ENCODE data around the gene ELOVL6. TPM values are rescaled to one million over a fixed set of nuclear protein-coding genes. Genes with fewer than 3 reads are reported as not detected.

The ELOVL6 gene
- total and polyA plus RNA-seq, 10 of the 15 experiments (the other 5 are each of a cell fraction or from before 2014, with no cell fraction given): 3.9 to 33.5 (median 8.1) TPM

DNA sequence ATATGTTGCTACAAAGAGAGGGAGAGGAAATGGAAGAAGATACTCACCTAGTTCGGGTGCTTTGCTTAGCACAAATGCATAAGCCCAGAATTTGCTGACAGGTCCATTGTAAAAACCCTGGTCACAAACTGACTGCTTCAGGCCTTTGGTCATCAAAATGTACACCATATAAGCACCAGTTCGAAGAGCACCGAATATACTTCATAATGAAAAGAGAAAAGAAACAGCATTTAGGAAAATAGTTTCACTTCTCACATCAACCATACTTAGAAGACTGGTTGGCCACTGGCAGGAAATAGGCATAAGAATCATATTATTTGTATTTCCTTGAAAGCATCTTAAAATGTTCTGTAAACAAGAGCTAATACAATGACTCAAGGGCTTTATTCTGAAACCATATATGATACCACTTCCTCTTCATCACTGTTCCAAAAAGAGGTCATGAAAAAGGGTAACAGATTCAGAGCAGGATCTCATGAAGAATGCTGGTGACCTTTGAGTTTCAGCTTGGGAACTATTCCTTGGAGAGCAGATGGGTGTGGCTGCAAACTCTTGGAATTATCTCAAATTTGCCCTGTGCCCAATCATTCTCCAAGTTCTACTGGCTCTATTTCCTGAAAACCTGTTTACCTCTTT lies 138.7 kb downstream of the ELOVL6 start (continued):
- TF ChIP-seq SREBF1 (IDR thresholded peaks at IDR 0.05; ENCODE audit: low read length) (no peak), NFYA (IDR thresholded peaks at IDR 0.05; ENCODE audit: borderline replicate concordance, low read depth, low read length) (no peak), BRCA1 (IDR thresholded peaks at IDR 0.05; ENCODE audit: low read depth, low read length) (no peak), RUNX3 (IDR thresholded peaks at IDR 0.05; ENCODE audit: low read length) (peak; percentile 77; the same call in 1 of the 2 replicates), HDAC6 (IDR thresholded peaks at IDR 0.05; ENCODE audit: unreplicated experiment) (no peak), GATAD2B (conservative IDR thresholded peaks at IDR 0.05; ENCODE audit: low read depth) (0 out of 2 replicates have a peak, but pooled peaks have one; percentile 29), FOXM1 (IDR thresholded peaks at IDR 0.05; ENCODE audit: low read depth, low read length) (peak; percentile 63), CBX3 (IDR thresholded peaks at IDR 0.05; ENCODE audit: borderline replicate concordance, low read depth) (no peak), YY1 (IDR thresholded peaks at IDR 0.05; ENCODE audit: low read depth, low read length) (no peak), TBL1XR1 (IDR thresholded peaks at IDR 0.05; ENCODE audit: low read depth, low read length) (no peak)
- TF ChIP-seq, protein P1, sequence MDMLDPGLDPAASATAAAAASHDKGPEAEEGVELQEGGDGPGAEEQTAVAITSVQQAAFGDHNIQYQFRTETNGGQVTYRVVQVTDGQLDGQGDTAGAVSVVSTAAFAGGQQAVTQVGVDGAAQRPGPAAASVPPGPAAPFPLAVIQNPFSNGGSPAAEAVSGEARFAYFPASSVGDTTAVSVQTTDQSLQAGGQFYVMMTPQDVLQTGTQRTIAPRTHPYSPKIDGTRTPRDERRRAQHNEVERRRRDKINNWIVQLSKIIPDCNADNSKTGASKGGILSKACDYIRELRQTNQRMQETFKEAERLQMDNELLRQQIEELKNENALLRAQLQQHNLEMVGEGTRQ (IDR thresholded peaks at IDR 0.05; ENCODE audit: borderline replicate concordance, low read depth, low read length): no peak
- TF ChIP-seq, protein P2, sequence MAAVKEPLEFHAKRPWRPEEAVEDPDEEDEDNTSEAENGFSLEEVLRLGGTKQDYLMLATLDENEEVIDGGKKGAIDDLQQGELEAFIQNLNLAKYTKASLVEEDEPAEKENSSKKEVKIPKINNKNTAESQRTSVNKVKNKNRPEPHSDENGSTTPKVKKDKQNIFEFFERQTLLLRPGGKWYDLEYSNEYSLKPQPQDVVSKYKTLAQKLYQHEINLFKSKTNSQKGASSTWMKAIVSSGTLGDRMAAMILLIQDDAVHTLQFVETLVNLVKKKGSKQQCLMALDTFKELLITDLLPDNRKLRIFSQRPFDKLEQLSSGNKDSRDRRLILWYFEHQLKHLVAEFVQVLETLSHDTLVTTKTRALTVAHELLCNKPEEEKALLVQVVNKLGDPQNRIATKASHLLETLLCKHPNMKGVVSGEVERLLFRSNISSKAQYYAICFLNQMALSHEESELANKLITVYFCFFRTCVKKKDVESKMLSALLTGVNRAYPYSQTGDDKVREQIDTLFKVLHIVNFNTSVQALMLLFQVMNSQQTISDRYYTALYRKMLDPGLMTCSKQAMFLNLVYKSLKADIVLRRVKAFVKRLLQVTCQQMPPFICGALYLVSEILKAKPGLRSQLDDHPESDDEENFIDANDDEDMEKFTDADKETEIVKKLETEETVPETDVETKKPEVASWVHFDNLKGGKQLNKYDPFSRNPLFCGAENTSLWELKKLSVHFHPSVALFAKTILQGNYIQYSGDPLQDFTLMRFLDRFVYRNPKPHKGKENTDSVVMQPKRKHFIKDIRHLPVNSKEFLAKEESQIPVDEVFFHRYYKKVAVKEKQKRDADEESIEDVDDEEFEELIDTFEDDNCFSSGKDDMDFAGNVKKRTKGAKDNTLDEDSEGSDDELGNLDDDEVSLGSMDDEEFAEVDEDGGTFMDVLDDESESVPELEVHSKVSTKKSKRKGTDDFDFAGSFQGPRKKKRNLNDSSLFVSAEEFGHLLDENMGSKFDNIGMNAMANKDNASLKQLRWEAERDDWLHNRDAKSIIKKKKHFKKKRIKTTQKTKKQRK (IDR thresholded peaks at IDR 0.05; ENCODE audit: low read depth, low read length): no peak
- TF ChIP-seq, protein P3, sequence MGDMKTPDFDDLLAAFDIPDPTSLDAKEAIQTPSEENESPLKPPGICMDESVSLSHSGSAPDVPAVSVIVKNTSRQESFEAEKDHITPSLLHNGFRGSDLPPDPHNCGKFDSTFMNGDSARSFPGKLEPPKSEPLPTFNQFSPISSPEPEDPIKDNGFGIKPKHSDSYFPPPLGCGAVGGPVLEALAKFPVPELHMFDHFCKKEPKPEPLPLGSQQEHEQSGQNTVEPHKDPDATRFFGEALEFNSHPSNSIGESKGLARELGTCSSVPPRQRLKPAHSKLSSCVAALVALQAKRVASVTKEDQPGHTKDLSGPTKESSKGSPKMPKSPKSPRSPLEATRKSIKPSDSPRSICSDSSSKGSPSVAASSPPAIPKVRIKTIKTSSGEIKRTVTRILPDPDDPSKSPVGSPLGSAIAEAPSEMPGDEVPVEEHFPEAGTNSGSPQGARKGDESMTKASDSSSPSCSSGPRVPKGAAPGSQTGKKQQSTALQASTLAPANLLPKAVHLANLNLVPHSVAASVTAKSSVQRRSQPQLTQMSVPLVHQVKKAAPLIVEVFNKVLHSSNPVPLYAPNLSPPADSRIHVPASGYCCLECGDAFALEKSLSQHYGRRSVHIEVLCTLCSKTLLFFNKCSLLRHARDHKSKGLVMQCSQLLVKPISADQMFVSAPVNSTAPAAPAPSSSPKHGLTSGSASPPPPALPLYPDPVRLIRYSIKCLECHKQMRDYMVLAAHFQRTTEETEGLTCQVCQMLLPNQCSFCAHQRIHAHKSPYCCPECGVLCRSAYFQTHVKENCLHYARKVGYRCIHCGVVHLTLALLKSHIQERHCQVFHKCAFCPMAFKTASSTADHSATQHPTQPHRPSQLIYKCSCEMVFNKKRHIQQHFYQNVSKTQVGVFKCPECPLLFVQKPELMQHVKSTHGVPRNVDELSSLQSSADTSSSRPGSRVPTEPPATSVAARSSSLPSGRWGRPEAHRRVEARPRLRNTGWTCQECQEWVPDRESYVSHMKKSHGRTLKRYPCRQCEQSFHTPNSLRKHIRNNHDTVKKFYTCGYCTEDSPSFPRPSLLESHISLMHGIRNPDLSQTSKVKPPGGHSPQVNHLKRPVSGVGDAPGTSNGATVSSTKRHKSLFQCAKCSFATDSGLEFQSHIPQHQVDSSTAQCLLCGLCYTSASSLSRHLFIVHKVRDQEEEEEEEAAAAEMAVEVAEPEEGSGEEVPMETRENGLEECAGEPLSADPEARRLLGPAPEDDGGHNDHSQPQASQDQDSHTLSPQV (IDR thresholded peaks at IDR 0.05): no peak
- TF ChIP-seq, protein P4, sequence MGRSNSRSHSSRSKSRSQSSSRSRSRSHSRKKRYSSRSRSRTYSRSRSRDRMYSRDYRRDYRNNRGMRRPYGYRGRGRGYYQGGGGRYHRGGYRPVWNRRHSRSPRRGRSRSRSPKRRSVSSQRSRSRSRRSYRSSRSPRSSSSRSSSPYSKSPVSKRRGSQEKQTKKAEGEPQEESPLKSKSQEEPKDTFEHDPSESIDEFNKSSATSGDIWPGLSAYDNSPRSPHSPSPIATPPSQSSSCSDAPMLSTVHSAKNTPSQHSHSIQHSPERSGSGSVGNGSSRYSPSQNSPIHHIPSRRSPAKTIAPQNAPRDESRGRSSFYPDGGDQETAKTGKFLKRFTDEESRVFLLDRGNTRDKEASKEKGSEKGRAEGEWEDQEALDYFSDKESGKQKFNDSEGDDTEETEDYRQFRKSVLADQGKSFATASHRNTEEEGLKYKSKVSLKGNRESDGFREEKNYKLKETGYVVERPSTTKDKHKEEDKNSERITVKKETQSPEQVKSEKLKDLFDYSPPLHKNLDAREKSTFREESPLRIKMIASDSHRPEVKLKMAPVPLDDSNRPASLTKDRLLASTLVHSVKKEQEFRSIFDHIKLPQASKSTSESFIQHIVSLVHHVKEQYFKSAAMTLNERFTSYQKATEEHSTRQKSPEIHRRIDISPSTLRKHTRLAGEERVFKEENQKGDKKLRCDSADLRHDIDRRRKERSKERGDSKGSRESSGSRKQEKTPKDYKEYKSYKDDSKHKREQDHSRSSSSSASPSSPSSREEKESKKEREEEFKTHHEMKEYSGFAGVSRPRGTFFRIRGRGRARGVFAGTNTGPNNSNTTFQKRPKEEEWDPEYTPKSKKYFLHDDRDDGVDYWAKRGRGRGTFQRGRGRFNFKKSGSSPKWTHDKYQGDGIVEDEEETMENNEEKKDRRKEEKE (IDR thresholded peaks at IDR 0.05): no peak
- TF ChIP-seq, protein P5, sequence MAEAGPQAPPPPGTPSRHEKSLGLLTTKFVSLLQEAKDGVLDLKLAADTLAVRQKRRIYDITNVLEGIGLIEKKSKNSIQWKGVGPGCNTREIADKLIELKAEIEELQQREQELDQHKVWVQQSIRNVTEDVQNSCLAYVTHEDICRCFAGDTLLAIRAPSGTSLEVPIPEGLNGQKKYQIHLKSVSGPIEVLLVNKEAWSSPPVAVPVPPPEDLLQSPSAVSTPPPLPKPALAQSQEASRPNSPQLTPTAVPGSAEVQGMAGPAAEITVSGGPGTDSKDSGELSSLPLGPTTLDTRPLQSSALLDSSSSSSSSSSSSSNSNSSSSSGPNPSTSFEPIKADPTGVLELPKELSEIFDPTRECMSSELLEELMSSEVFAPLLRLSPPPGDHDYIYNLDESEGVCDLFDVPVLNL (IDR thresholded peaks at IDR 0.05; ENCODE audit: low read depth, low read length): no peak
